Keratinocyte (primary cell): ENCODE results near the gene GNAT3. TPM values are rescaled to one million over a fixed set of nuclear protein-coding genes. Genes with fewer than 3 reads are reported as not detected.
A peak's percentile ranks its signal among the peaks of the same experiment; 100 is the strongest.

ENCODE experiments used
- DNase-seq: peaks from one replicate; pipeline ENCODE4 v3.0.0-alpha.2; 2011; ENCODE audit warnings: low read depth, missing footprints, low spot score
- FAIRE-seq: peaks from 2 replicates; lab custom pipeline; 2011; peaks lifted over from hg19 to GRCh38; lab: Jason Lieb, UNC
- H2AFZ ChIP-seq: 2 replicates; pipeline ENCODE4 v1.6.0; 2012; ENCODE audit warnings: low read length, control low read depth, inconsistent platforms; ENCODE audit not compliant: control insufficient read depth
- H3K27ac ChIP-seq: 2 replicates; pipeline ENCODE4 v1.5.1; 2011; ENCODE audit warnings: low read length; ENCODE audit not compliant: control insufficient read depth, insufficient read depth
- H3K27me3 ChIP-seq: 3 replicates; pipeline ENCODE4 v1.6.0; 2011; ENCODE audit warnings: low read length; ENCODE audit not compliant: control insufficient read depth, insufficient read depth; ENCODE audit errors: extremely low read depth
- H3K36me3 ChIP-seq, 2 experiments: 2 replicates in 1 of 2; 3 replicates in 1 of 2; pipeline ENCODE4 v1.5.1; 2011; ENCODE audit warnings: low read length in 2 of 2, mild to moderate bottlenecking in 1 of 2; ENCODE audit not compliant: control insufficient read depth in 2 of 2, insufficient read depth in 2 of 2; ENCODE audit errors: extremely low read depth in 1 of 2
- H3K4me1 ChIP-seq: 3 replicates; pipeline ENCODE4 v1.5.1; 2011; ENCODE audit warnings: low read length; ENCODE audit not compliant: control insufficient read depth, insufficient read depth; ENCODE audit errors: extremely low read depth
- H3K4me2 ChIP-seq: 3 replicates; pipeline ENCODE4 v1.6.0; 2011; ENCODE audit warnings: low read depth, low read length; ENCODE audit not compliant: control insufficient read depth, insufficient read depth; ENCODE audit errors: extremely low read depth
- H3K4me3 ChIP-seq, 3 experiments: fragments of 200-600 bp in 1 of 3; sonication (generic) in 1 of 3; 2 replicates in 2 of 3; 3 replicates in 1 of 3; pipeline ENCODE4 v1.5.1; 2011 to 2016; ENCODE audit warnings: low read length in 3 of 3, mild to moderate bottlenecking in 3 of 3, control low read depth in 2 of 3, inconsistent platforms in 1 of 3, low read depth in 1 of 3, mixed read lengths in 1 of 3, mixed run types in 1 of 3, moderate library complexity in 1 of 3; ENCODE audit not compliant: control insufficient read depth in 2 of 3, insufficient read depth in 2 of 3; ENCODE audit errors: extremely low read depth in 1 of 3
- H3K79me2 ChIP-seq: 2 replicates; pipeline ENCODE4 v1.6.0; 2012; ENCODE audit warnings: low read length; ENCODE audit not compliant: control insufficient read depth, insufficient read depth
- H3K9ac ChIP-seq: 3 replicates; pipeline ENCODE4 v1.6.0; 2011; ENCODE audit warnings: low read length; ENCODE audit not compliant: control insufficient read depth, insufficient read depth; ENCODE audit errors: extremely low read depth
- H3K9me1 ChIP-seq: 3 replicates; pipeline ENCODE4 v1.6.0; 2011; ENCODE audit warnings: low read length; ENCODE audit not compliant: control insufficient read depth, insufficient read depth; ENCODE audit errors: extremely low read depth
- H3K9me3 ChIP-seq: 2 replicates; pipeline ENCODE4 v1.5.1; 2012; ENCODE audit warnings: low read depth, low read length; ENCODE audit not compliant: control insufficient read depth
- H4K20me1 ChIP-seq: 3 replicates; pipeline ENCODE4 v1.6.0; 2011; ENCODE audit warnings: low read length; ENCODE audit not compliant: control insufficient read depth, insufficient read depth; ENCODE audit errors: extremely low read depth
- EZH2 ChIP-seq: IDR thresholded peaks from one replicate; pipeline ENCODE4 v1.6.1; 2012; ENCODE audit warnings: inconsistent platforms, mild to moderate bottlenecking, low read length, moderate library complexity
- dilution Hi-C: fragments of 300-500 bp; cut with MboI; formaldehyde crosslinking; loops from one replicate; pipeline ENCODE4 v1.7.0; 2020; ENCODE audit warnings: low sequenced_read_pairs; ENCODE audit not compliant: extremely low pct_ligation_motif_present
- polyA plus RNA-seq, 5 experiments: library from polyadenylated mRNA; depleted of rRNA in 3 of 5; stranded (reverse) in 3 of 5; stranded (forward) in 1 of 5; unstranded in 1 of 5; fragments of >200 nt; gene quantifications; 1 replicate in 1 of 5; 2 replicates in 3 of 5; 3 replicates in 1 of 5; pipeline versions ENCODE4 v1.2.1 to v1.2.3, GENCODE V29; 2011 to 2012; ENCODE audit warnings: missing spikeins in 2 of 5, low read depth in 1 of 5, low replicate concordance in 1 of 5
- TF ChIP-seq, protein P1 (sequence below), 3 experiments: IDR thresholded peaks in 1 of 3; conservative IDR thresholded peaks in 1 of 3; optimal IDR thresholded peaks in 1 of 3; 2 replicates in 2 of 3; 3 replicates in 1 of 3; pipeline versions ENCODE3 to v1.5.1; 2011; ENCODE audit warnings: low read length in 3 of 3, mild to moderate bottlenecking in 3 of 3, moderate library complexity in 2 of 3, control low read depth in 1 of 3, inconsistent platforms in 1 of 3; ENCODE audit not compliant: insufficient read depth in 2 of 3; ENCODE audit errors: extremely low read depth in 1 of 3

GNAT3 gene
- polyA plus RNA-seq, 1 donor (not counting 4 experiments of a cell fraction or from before 2014, with no cell fraction given), result not detected

DNA sequence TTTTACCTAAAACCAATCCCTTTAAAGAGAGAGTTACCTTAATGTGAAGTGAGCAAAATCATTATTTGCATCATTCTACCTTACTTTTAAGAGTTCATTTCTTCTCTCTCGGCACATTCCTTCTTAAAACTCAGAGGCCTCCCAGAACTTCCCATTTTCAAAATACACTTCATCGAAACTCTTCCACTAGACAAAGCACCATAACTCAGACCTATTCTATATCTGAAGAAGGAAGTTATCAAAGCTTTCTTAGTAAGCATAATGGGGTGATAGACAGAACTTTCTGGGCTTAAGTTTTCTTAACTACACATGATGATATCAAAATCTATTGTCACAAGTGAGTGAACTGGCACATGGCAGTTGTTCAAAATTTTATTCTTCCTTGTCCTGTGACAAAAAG, 24.6 kb upstream of the GNAT3 start:
- H3K4me3 ChIP-seq, result no peak overlapping the region
- DNase-seq (no peak), FAIRE-seq (no peak)
- no peak overlapping the region for H2AFZ ChIP-seq
- no peak overlapping the region for H3K27ac ChIP-seq
- no peaks in the 10 kb centered on the region for H3K9me1 ChIP-seq
- H3K9ac ChIP-seq, result no peak overlapping the region
- H3K36me3 ChIP-seq, result no peaks in the 10 kb centered on the region
- no peaks in the 10 kb centered on the region for H4K20me1 ChIP-seq
- TF ChIP-seq, protein P1, sequence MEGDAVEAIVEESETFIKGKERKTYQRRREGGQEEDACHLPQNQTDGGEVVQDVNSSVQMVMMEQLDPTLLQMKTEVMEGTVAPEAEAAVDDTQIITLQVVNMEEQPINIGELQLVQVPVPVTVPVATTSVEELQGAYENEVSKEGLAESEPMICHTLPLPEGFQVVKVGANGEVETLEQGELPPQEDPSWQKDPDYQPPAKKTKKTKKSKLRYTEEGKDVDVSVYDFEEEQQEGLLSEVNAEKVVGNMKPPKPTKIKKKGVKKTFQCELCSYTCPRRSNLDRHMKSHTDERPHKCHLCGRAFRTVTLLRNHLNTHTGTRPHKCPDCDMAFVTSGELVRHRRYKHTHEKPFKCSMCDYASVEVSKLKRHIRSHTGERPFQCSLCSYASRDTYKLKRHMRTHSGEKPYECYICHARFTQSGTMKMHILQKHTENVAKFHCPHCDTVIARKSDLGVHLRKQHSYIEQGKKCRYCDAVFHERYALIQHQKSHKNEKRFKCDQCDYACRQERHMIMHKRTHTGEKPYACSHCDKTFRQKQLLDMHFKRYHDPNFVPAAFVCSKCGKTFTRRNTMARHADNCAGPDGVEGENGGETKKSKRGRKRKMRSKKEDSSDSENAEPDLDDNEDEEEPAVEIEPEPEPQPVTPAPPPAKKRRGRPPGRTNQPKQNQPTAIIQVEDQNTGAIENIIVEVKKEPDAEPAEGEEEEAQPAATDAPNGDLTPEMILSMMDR (optimal IDR thresholded peaks at IDR 0.05 in 1 of 3, IDR thresholded peaks at IDR 0.05 in 1 of 3, conservative IDR thresholded peaks at IDR 0.05 in 1 of 3; ENCODE audit: extremely low read depth in 1 of 3, insufficient read depth in 2 of 3, low read length in 3 of 3), result no peak
- TF ChIP-seq EZH2, result no peak
- H3K9me3 ChIP-seq, result no peaks in the 10 kb centered on the region
- H3K4me1 ChIP-seq, result peaks cover 13% of the 10 kb centered on the region
- H3K4me2 ChIP-seq, result no peak overlapping the region
- dilution Hi-C loops, result no loop called here
- no peaks in the 10 kb centered on the region for H3K27me3 ChIP-seq
- no peaks in the 10 kb centered on the region for H3K79me2 ChIP-seq

- DNase-seq, result no peak
These were observed 21.4 kb upstream of the GNAT3 start for GRCh38 chr7:80533287-80533686.

More at GRCh38 chr7:80533287-80533686, 21.4 kb upstream of the GNAT3 start:
- dilution Hi-C loops, result no loop called here
- no peak for FAIRE-seq
- TF ChIP-seq EZH2, result no peak
- TF ChIP-seq, protein P1 (optimal IDR thresholded peaks at IDR 0.05 in 1 of 3, IDR thresholded peaks at IDR 0.05 in 1 of 3, conservative IDR thresholded peaks at IDR 0.05 in 1 of 3; ENCODE audit: extremely low read depth in 1 of 3, insufficient read depth in 2 of 3, low read length in 3 of 3), result no peak
- peak overlapping the region; percentile 49 for H2AFZ ChIP-seq
- H3K9ac ChIP-seq, result no peak overlapping the region
- no peaks in the 10 kb centered on the region for H3K27me3 ChIP-seq
- no peaks in the 10 kb centered on the region for H3K79me2 ChIP-seq
- no peak overlapping the region for H3K27ac ChIP-seq
- no peaks in the 10 kb centered on the region for H4K20me1 ChIP-seq
- H3K4me1 ChIP-seq, result peaks cover 10% of the 10 kb centered on the region
- peak overlapping the region; percentile 16 for H3K4me2 ChIP-seq
- H3K9me3 ChIP-seq, result no peaks in the 10 kb centered on the region
- no peaks in the 10 kb centered on the region for H3K9me1 ChIP-seq
- H3K36me3 ChIP-seq, result no peaks in the 10 kb centered on the region
- no peak overlapping the region for H3K4me3 ChIP-seq
